IPS-11a (cell line): ENCODE data around the gene CARMIL1.
"Not testable (repeated sequence)": the region's sequence is repeated elsewhere in the genome, so short reads cannot be mapped to it uniquely, and the experiment has no call there.

Experiments used
- H3K4me3 ChIP-seq: one replicate; pipeline ENCODE4 v1.5.1; 2013; ENCODE audit warnings: low read depth, low read length, control low read depth

CARMIL1 gene

DNA sequence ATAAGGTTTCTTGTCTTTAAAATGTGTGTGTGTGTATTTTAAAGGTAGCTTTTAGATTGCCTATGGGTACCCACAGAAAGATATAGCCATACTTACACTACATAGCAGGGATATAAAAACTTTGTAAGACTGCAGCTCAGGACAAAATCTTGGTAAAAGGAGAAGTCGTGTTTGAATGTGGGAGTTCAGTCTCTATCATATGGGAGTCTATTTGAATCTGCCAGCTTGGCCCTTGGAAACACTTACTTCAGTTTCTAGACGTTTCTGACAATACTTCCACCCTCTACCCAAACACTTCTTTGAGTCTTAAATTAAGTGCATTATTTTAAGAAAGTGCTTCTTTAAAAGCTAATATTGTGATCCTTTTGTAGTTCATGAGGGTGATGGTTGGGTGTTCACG lies 155.7 kb downstream of the CARMIL1 start:
- no peak overlapping the region for H3K4me3 ChIP-seq

- no peak overlapping the region for H3K4me3 ChIP-seq
Observed at GRCh38 chr6:25435416-25435985, 156.3 kb downstream of the CARMIL1 start.

- H3K4me3 ChIP-seq = no peak overlapping the region
Observed at GRCh38 chr6:25436760-25437159, 157.6 kb downstream of the CARMIL1 start.

DNA sequence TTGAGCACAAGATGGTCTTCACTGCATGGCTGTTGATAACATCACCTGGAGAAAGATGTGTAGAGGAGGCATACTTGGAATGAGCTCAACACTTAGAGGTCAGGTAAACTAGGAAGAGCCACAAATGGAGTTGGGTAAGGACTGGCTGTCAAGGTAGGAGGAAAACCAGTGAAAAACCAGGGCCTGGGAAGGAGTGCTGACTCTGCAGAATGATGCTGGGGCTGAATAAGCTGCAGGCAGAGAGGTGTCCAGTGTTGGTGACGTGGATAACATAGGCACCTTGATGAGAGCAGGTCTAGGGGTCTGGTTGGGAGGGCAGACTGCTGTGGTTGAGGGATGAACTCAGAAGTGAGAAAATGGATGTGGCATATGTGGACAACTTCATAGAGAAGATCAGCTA lies 160.2 kb downstream of the CARMIL1 start:
- H3K4me3 ChIP-seq = no peak overlapping the region

- H3K4me3 ChIP-seq = no peak overlapping the region
Observed at GRCh38 chr6:25441663-25442270, 162.6 kb downstream of the CARMIL1 start.

GRCh38 chr6:25442898-25443297 lies 163.7 kb downstream of the CARMIL1 start:
- H3K4me3 ChIP-seq = no peak overlapping the region

GRCh38 chr6:25444521-25444920 lies 165.3 kb downstream of the CARMIL1 start:
- H3K4me3 ChIP-seq = not testable (repeated sequence)

DNA sequence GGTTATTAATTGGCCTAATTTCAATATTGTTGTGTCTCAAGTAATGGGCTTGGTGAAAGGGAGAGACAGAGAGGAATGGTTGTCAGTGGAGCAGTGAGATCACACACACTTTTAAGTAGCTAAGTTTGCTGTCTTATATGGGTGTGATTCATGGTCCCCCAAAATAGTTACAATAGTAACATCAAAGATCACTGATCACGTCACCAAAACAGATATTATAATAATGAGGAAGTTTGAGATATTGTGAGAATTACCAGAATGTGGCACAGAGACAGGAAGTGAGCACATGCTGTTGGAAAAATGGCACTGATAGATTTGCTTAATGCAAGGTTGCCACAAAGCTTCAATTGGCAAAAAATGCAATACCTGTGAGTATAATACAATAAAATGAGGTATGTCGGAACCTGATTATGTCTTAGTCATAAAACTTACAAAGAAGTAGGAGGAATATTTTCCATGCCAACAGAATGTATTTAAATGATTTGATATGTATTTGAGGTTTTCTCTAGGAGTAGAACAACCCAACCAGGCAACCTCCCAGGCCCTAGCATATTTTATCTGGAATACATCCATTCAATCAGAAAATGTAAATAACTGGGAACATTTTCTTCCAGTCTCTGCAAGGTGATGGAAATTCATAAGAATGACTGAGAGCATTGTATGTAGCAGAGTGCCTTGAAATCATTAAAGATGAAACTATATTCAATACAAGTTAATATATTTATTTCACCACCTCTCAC lies 167.8 kb downstream of the CARMIL1 start:
- no peak overlapping the region for H3K4me3 ChIP-seq

DNA sequence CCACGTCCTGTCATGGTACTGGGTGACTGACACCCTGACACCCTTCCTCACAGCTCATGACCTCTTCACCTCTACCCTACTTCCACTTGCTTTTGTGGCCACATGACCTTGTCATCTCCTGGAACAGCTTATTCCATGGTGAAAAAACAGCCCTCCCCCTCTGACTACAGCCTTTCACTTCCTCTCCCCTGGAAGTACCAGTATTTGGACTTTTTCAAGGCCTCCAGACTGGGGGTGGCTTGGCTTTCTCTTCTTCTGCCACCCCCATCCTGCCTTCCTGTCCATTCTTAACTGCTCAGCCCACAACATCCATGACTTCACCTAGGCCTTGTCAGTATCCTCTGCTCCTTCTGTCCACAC lies 168.4 kb downstream of the CARMIL1 start:
- H3K4me3 ChIP-seq = no peak overlapping the region

GRCh38 chr6:25448965-25449538 lies 169.9 kb downstream of the CARMIL1 start:
- no peak overlapping the region for H3K4me3 ChIP-seq

DNA sequence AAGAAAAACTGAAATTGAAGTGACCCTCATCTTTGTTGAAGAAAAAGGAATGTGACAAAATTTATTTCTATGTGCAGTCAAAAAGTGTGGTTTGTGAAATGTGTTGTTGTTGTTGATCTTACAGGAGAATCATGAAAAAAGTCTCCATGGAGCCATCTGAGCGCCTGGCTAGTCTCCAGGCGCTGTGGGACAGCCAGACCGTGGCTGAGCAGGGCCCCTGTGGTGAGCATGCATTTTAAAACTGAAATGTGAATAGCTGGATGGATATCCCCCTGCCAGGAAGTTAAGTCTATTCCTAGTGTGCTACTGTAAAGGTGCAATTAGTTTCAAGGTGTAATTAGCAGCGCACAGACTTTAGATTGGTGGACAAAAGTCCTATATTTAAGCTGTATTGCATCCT lies 170.6 kb downstream of the CARMIL1 start:
- no peak overlapping the region for H3K4me3 ChIP-seq

DNA sequence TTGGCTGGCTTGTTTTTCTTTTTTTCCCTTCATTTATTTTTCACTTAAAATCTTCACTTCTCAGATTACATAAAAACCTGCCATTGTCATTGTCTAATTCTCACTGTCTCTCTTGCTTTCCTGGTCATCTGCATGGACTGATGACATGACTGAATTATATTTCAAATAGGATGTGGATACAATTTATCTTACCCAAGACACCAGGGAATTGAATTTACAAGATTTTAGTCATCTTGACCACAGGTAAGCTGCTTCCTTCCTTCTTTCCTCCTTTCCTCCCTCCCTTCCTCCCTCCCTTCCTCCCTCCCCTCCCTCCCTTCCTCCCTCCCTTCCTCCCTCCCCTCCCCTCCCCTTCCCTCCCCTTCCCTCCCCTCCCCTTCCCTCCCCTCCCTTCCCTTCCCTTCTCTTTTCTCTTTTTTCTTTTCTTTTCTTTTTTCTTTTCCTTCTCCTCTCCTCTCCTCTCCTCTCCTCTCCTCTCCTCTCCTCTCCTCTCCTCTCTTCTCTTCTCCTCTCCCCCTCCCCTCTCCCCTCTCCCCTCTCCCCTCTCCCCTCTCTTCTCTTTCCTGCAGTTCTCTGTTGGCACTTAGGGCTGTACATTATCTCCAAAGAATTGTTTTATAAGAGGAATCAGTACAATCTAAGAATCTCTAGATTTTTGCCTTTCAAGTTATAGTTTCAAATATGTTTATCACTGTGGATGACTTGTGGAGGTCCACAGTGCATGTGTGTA lies 171.5 kb downstream of the CARMIL1 start:
- H3K4me3 ChIP-seq = no peak overlapping the region

DNA sequence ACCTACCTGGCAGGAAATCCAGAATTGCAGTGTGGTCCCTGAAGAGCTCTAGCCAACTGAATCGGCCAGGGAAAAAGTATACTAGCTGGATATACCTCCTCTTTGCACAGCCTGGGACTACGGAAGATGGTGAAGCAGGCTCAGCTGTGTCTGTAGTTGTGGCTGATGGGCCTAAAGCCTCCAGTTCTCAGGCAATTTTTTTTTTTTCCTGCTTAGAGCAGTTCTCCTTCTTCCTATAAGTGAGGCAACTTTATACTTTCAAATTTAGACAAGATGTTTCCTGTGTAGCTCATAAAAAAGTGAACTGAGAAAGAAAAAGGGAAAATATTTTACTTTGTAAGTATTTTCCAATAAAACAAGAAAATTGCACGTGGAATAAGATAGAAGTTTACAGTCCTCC lies 172.9 kb downstream of the CARMIL1 start:
- no peak overlapping the region for H3K4me3 ChIP-seq

DNA sequence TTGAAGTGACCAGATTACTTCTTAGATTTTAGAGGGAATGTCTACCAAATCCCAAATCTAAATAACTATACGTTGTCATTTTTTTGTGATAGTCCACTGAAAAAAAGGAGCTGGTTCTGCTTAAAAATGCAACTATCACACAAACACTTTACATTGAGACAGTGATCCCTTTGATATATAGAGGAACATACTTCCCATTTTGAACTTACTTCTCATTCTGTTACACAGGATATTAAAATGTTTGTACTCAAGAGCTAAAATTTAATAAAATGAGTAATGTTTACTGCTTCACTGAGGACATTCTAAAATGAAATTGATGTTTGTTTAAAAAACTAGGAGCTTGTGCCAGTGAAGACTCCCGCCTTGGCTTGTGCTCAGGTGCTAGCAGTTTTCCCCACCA lies 174.1 kb downstream of the CARMIL1 start:
- H3K4me3 ChIP-seq = no peak overlapping the region

DNA sequence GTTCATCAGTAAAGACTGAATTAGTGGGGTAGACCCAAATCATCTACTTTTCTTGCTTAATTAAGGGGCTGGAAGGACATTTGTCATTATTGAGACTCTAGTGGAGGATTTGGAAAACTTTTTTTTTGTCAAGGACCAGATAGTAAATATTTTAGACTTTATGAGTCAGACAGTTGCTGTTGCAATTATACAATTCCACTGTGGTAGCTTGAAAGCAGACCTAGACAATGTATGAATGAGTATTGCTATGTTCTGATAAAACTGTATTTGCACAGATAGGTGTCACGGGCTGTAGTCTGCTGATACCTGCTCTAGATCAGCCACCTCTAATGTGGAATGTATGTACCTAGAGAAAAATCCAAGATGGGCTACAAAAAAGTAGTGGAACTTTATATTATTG lies 175.0 kb downstream of the CARMIL1 start:
- H3K4me3 ChIP-seq = no peak overlapping the region

DNA sequence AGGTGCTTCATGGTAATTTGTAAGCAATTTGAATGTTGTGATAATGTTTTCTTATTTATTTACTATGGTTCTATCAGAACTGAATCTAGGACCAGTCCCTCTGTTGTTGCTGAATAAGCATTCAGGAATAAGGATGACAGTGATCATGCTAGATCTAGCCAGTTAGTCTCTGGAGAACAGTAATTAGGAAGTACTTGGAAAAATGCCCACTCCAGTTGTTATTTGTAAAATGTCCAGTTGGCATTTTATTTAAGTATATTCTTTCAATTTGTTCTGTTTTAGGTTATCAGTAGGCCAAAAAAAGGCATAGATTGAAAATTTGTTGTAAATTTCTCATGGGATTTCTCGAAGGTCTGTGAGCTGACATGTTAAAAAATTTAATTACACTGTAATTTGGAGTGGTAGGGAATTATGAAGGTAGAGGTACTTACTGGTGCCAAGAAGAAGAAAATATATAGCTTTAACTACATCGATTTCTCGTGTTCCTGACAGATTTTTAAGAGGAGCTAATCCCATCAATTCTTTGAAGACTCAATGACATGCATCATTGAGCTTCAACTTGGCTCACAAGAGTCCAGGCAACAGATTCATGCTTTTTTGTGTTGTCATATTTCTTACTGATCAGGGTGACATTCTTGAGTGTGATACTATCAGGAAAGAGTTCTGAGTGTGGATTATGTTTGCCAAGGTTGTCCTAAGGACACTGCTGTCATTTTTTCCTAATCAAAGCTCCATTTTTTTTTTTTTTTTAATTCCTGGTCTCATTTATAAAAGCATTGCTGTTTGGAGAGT lies 177.3 kb downstream of the CARMIL1 start:
- H3K4me3 ChIP-seq = no peak overlapping the region

DNA sequence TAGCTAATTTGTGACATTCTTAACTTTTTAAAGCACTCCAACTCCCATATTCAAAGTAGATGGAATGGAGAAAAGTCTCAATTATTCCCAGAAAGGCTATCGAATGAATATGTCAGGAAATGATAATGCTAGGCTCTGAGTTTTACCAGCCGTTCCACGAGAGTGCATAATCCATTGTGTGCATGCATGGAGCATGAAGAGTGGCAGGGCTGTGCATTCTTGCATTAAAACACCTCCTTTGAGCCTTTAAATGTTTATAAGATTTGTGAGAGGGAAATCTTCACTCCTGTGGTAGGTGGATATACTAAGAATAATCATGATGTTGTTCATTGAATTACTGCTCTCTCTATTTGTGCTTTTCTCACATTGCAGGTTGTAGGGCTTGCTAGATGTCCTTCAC lies 178.3 kb downstream of the CARMIL1 start:
- H3K4me3 ChIP-seq = no peak overlapping the region

- no peak overlapping the region for H3K4me3 ChIP-seq
Observed at GRCh38 chr6:25458485-25458884, 179.3 kb downstream of the CARMIL1 start.

DNA sequence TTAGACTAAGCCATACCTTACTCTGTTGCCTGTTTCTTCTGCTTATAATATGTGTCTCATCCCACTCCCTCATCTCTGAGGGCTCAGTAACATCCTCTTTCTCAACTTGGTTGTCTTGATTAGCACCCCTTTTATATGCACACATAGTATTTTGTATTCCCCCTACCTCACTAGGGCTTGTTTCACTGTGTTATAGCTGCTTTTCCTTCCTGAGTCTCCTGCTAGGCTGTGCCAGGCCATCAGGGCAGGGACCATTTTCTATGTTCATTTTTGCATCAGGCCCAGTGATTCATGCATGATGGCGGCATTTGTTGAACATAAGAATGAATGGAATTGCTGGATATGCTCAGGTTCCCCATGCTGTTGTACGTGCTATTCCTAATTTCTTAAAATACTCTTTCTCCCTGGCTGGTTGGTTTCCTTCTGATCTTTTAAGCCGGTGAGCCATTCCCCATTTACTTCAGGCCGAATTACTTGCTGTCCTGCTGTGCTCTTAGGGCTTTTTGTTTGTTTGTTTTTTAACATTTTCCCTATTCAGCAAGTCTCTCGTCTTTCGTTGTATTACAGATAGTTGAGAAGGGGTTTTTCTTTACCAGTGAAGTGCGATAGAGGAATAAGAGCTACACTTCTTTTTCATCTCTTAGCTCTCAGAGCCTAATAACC lies 183.2 kb downstream of the CARMIL1 start:
- no peak overlapping the region for H3K4me3 ChIP-seq

- H3K4me3 ChIP-seq = no peak overlapping the region
Observed at GRCh38 chr6:25463441-25463840, 184.3 kb downstream of the CARMIL1 start.
